B cell (primary cell): Measurements from ENCODE around the gene PDE3A. TPM values are rescaled to one million over a fixed set of nuclear protein-coding genes. Genes with fewer than 3 reads are reported as not detected.

Experiments
- ATAC-seq: fragments of 200-7000 bp; cut with Tn5 transposase; one replicate; pipeline ENCODE4 v1.10.0; 2021; ENCODE audit warnings: low read depth, mild to moderate bottlenecking, moderate number of reproducible peaks, moderate library complexity
- CTCF ChIA-PET: fragments of 350-600 bp; sonication (Branson Sonifier 250); formaldehyde crosslinking; loops from one replicate; lab custom pipeline; 2021; ENCODE audit warnings: antibody characterized with exemption, inconsistent platforms; lab: Charles Lee
- POLR2A ChIA-PET: fragments of 350-600 bp; sonication (Branson Sonifier 250); formaldehyde crosslinking; loops from one replicate; lab custom pipeline; 2021; ENCODE audit warnings: antibody characterized with exemption; lab: Charles Lee
- DNase-seq: peaks from one replicate; pipeline ENCODE4 v3.0.0; 2013
- H2AFZ ChIP-seq: 2 replicates; pipeline ENCODE4 v1.6.1; 2012; ENCODE audit warnings: mild to moderate bottlenecking, low read depth, low read length; ENCODE audit not compliant: insufficient read depth, poor library complexity, severe bottlenecking
- H3K27ac ChIP-seq, 2 donors: 1 replicate in 1 of 2; 2 replicates in 1 of 2; pipeline ENCODE4 v1.5.1; 2012 to 2013; ENCODE audit warnings: low read length in 2 of 2, mild to moderate bottlenecking in 2 of 2, moderate library complexity in 1 of 2
- H3K27me3 ChIP-seq, 4 experiments: fragments of 200-600 bp in 1 of 4; sonication (generic) in 1 of 4; replicated peaks in 1 of 4; 1 replicate in 2 of 4; 2 replicates in 2 of 4; pipeline versions ENCODE4 v1.6.1 to v1.7.0; 2013 to 2016; ENCODE audit warnings: low read length in 3 of 4, mild to moderate bottlenecking in 2 of 4, mixed read lengths in 1 of 4, moderate library complexity in 1 of 4; ENCODE audit not compliant: insufficient read depth in 4 of 4, control insufficient read depth in 3 of 4; ENCODE audit errors: control extremely low read depth in 1 of 4
- H3K36me3 ChIP-seq, 2 experiments: replicated peaks in 1 of 2; 1 replicate in 1 of 2; 2 replicates in 1 of 2; pipeline versions ENCODE4 v1.6.1 to v1.7.1; 2013; ENCODE audit warnings: low read length in 1 of 2; ENCODE audit not compliant: insufficient read depth in 2 of 2, control insufficient read depth in 1 of 2; ENCODE audit errors: control extremely low read depth in 1 of 2, extremely low read depth in 1 of 2
- H3K4me1 ChIP-seq, 2 donors: fragments of 200-600 bp in 1 of 2; sonication (generic) in 1 of 2; 1 replicate in 1 of 2; 2 replicates in 1 of 2; pipeline versions ENCODE4 v1.5.1 to v1.6.1; 2013 to 2017; ENCODE audit warnings: low read length in 2 of 2; ENCODE audit not compliant: control insufficient read depth in 2 of 2, insufficient read depth in 2 of 2
- H3K4me2 ChIP-seq: replicated peaks from 2 replicates; pipeline ENCODE3; 2012; ENCODE audit warnings: mild to moderate bottlenecking, low read depth, low read length; ENCODE audit not compliant: poor library complexity, severe bottlenecking
- H3K4me3 ChIP-seq, 5 experiments: fragments of 200-600 bp in 1 of 5; sonication (generic) in 1 of 5; 1 replicate in 3 of 5; 2 replicates in 2 of 5; pipeline versions ENCODE4 v1.5.1 to v1.7.0; 2011 to 2016; ENCODE audit warnings: low read length in 4 of 5, mild to moderate bottlenecking in 4 of 5, low read depth in 2 of 5, control low read depth in 1 of 5, moderate library complexity in 1 of 5; ENCODE audit not compliant: insufficient read depth in 1 of 5; ENCODE audit errors: control extremely low read depth in 1 of 5, extremely low read depth in 1 of 5
- H3K79me2 ChIP-seq: fragments of 200-600 bp; sonication (generic); one replicate; pipeline ENCODE4 v1.6.0; 2016; ENCODE audit warnings: low read length; ENCODE audit not compliant: control insufficient read depth, insufficient read depth
- H3K9ac ChIP-seq: fragments of 200-600 bp; sonication (generic); 2 replicates; pipeline ENCODE4 v1.6.1; 2017; ENCODE audit warnings: mild to moderate bottlenecking, low read length, moderate library complexity
- H3K9me3 ChIP-seq, 3 donors: one replicate each; pipeline versions ENCODE4 v1.6.1 to v1.7.1; 2013; ENCODE audit warnings: low read length in 2 of 3; ENCODE audit not compliant: control insufficient read depth in 2 of 3, insufficient read depth in 1 of 3; ENCODE audit errors: control extremely low read depth in 1 of 3
- H4K20me1 ChIP-seq: 2 replicates; pipeline ENCODE4 v1.6.0; 2012; ENCODE audit warnings: mild to moderate bottlenecking, low read length; ENCODE audit not compliant: insufficient read depth, control insufficient read depth, poor library complexity, severe bottlenecking
- H3K27ac Mint-ChIP-seq: one replicate; pipeline ENCODE4 v1.8.0; 2021; ENCODE audit warnings: mixed read lengths
- H3K27me3 Mint-ChIP-seq: one replicate; pipeline ENCODE4 v1.8.0; 2021; ENCODE audit warnings: mixed read lengths
- H3K4me1 Mint-ChIP-seq: one replicate; pipeline ENCODE4 v1.8.0; 2021; ENCODE audit warnings: mixed read lengths
- H3K4me3 Mint-ChIP-seq: one replicate; pipeline ENCODE4 v1.8.0; 2021; ENCODE audit warnings: mixed read lengths
- H3K9me3 Mint-ChIP-seq: one replicate; pipeline ENCODE4 v1.8.0; 2022; ENCODE audit warnings: mixed read lengths; ENCODE audit not compliant: insufficient read depth
- EZH2 ChIP-seq: IDR thresholded peaks from 2 replicates; pipeline ENCODE4 v1.6.1; 2012; ENCODE audit warnings: borderline replicate concordance, low read depth, mild to moderate bottlenecking, moderate library complexity, low read length; ENCODE audit not compliant: insufficient read depth, poor library complexity, severe bottlenecking
- WGBS: methylation state at CpG from one replicate; pipeline ENCODE4 v1.1.5; 2013; ENCODE audit warnings: missing lambda C conversion rate; ENCODE audit not compliant: insufficient coverage; 5-methylcytosine and 5-hydroxymethylcytosine counted together
- intact Hi-C: fragments of 100-400 bp; cut with micrococcal nuclease; formaldehyde crosslinking; loops from one replicate; pipeline ENCODE4 v1.10.0; 2022
- polyA plus RNA-seq: library from polyadenylated mRNA; depleted of rRNA; stranded (reverse); fragments of >200 nt; gene quantifications from 2 replicates; pipeline ENCODE4 v1.2.3, GENCODE V29; 2012
- total RNA-seq, 2 donors: library from RNA; stranded (reverse); fragments of 120-200 nt in 1 of 2; gene quantifications; 1 replicate in 1 of 2; 2 replicates in 1 of 2; pipeline versions ENCODE4 v1.2.3 to v1.2.4, GENCODE V29; 2013 to 2022
- TF ChIP-seq, protein P1 (sequence below): fragments of 200-600 bp; IDR thresholded peaks from one replicate; pipeline ENCODE4 v1.8.0; 2022; ENCODE audit warnings: antibody characterized with exemption, mild to moderate bottlenecking

The PDE3A gene
- total and polyA plus RNA-seq, 2 donors (not counting 1 experiment from before 2014, with no cell fraction given), result not detected

DNA sequence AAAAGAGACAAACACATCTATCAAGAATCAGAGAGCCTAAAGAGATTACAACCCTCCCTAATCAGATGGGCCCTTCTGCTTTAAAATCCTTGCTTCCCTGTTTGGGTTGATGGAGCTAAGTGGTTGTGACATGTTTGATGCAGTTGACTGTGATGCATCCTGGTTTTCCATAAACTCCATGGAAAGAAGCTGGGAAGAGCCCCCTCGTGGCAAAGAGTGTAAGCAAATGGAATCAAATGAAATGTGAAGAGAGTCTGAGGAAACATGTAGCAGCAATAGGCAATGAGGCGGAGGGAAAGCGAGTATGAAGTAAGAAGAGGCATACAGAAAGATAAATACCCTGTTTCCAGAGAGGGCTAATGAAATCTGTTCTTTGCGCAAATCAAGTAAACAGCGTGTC is 256.4 kb downstream of the PDE3A start:
- DNase-seq (no peak), ATAC-seq (no peak)
- Histone ChIP-seq H3K4me3 (no peak overlapping the region), H3K27ac (no peak overlapping the region), H3K4me1 (no peaks in the 10 kb centered on the region), H3K27me3 (no peaks in the 10 kb centered on the region), H3K36me3 (no peaks in the 10 kb centered on the region), H3K9me3 (peaks cover 0 to 2% (median 0%) of the 10 kb centered on the region in 3 donors), H3K4me2 (no peak overlapping the region), H3K9ac (no peak overlapping the region), H4K20me1 (no peaks in the 10 kb centered on the region), H2AFZ (no peak overlapping the region), H3K79me2 (no peaks in the 10 kb centered on the region)
- Mint-ChIP-seq H3K4me1 (no peaks in the 10 kb centered on the region), H3K27ac (no peak overlapping the region), H3K9me3 (no peaks in the 10 kb centered on the region), H3K4me3 (no peak overlapping the region), H3K27me3 (no peaks in the 10 kb centered on the region)
- ChIA-PET POLR2A (no interaction called here), CTCF (no interaction called here)
- WGBS, result 75% methylated on average over 2 of the region's 5 CpGs
- TF ChIP-seq EZH2, result no peak
- TF ChIP-seq, protein P1, sequence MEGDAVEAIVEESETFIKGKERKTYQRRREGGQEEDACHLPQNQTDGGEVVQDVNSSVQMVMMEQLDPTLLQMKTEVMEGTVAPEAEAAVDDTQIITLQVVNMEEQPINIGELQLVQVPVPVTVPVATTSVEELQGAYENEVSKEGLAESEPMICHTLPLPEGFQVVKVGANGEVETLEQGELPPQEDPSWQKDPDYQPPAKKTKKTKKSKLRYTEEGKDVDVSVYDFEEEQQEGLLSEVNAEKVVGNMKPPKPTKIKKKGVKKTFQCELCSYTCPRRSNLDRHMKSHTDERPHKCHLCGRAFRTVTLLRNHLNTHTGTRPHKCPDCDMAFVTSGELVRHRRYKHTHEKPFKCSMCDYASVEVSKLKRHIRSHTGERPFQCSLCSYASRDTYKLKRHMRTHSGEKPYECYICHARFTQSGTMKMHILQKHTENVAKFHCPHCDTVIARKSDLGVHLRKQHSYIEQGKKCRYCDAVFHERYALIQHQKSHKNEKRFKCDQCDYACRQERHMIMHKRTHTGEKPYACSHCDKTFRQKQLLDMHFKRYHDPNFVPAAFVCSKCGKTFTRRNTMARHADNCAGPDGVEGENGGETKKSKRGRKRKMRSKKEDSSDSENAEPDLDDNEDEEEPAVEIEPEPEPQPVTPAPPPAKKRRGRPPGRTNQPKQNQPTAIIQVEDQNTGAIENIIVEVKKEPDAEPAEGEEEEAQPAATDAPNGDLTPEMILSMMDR, result no peak
- intact Hi-C loops, result no loop called here

DNA sequence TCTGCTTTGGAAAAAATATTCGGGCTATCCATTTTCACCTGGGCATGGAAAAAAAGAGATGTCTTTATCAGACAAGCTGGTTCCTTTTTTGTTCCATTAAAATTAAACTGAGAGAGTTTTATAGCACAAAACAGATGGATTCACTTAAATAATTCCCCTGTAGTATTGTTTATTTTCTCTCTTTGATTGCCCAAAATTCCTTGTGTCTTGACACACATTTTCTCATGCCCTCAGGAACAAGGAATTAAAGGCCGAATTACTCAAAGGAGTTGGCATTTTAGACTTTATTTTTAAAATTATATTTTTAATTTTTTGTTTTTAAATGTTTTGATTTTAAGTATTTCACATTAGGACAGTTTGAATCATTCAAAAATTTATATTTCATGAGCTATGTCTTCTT is 257.2 kb downstream of the PDE3A start:
- Histone ChIP-seq H3K9me3 (peaks cover 0 to under 1% (median 0%) of the 10 kb centered on the region in 3 donors), H3K9ac (no peak overlapping the region), H4K20me1 (no peaks in the 10 kb centered on the region), H3K36me3 (no peaks in the 10 kb centered on the region), H2AFZ (no peak overlapping the region), H3K27me3 (no peaks in the 10 kb centered on the region), H3K79me2 (no peaks in the 10 kb centered on the region), H3K27ac (no peak overlapping the region), H3K4me2 (no peak overlapping the region), H3K4me3 (no peak overlapping the region), H3K4me1 (no peaks in the 10 kb centered on the region)
- no peak for ATAC-seq
- no peaks in the 10 kb centered on the region for H3K27me3 Mint-ChIP-seq
- TF ChIP-seq, protein P1, result no peak
- no peak for TF ChIP-seq EZH2
- no peak overlapping the region for H3K27ac Mint-ChIP-seq
- no CpG with 5 or more reads among the region's 2 CpGs for WGBS
- no peaks in the 10 kb centered on the region for H3K4me1 Mint-ChIP-seq
- H3K9me3 Mint-ChIP-seq, result no peaks in the 10 kb centered on the region
- CTCF ChIA-PET, result interaction anchor here (0.8 kb wide), 1 partner anchor 10 kb away, joined by 3 read pairs; no protein-coding TSS in a partner anchor
- no peak for DNase-seq
- POLR2A ChIA-PET, result no interaction called here
- intact Hi-C loops, result no loop called here
- H3K4me3 Mint-ChIP-seq, result no peak overlapping the region
